H1 (cell line): ENCODE results near the gene KATNBL1. TPM values are rescaled to one million over a fixed set of nuclear protein-coding genes. Genes with fewer than 3 reads are reported as not detected.

ENCODE experiments used
- CTCF ChIA-PET: fragments of 300-600 bp; sonication (Branson Sonifier 250); formaldehyde crosslinking; loops from one replicate; lab custom pipeline; 2021; ENCODE audit not compliant: partially characterized antibody; lab: Charles Lee
- POLR2A ChIA-PET: fragments of 300-600 bp; sonication (Branson Sonifier 250); formaldehyde crosslinking; loops from one replicate; lab custom pipeline; 2021; ENCODE audit warnings: inconsistent platforms; ENCODE audit not compliant: partially characterized antibody; lab: Charles Lee
- DNase-seq, 2 experiments: peaks; one replicate each; pipeline versions ENCODE4 v3.0.0 to v3.0.0-alpha.2; 2010 to 2022; ENCODE audit warnings: low spot score in 2 of 2, low read depth in 1 of 2, mixed read lengths in 1 of 2
- FAIRE-seq: peaks from 2 replicates; lab custom pipeline; 2011; peaks lifted over from hg19 to GRCh38; lab: Jason Lieb, UNC
- H2AFZ ChIP-seq: 2 replicates; pipeline ENCODE4 v1.8.1; 2012; ENCODE audit warnings: low read length, inconsistent platforms
- H2AK5ac ChIP-seq: 2 replicates; pipeline ENCODE4 v1.6.1; 2013; ENCODE audit warnings: low read depth, low read length
- H2BK120ac ChIP-seq: replicated peaks from 2 replicates; pipeline ENCODE3; 2013; ENCODE audit warnings: low read depth, low read length, inconsistent platforms
- H2BK12ac ChIP-seq: 2 replicates; pipeline ENCODE4 v1.6.1; 2013; ENCODE audit warnings: low read depth, low read length
- H2BK15ac ChIP-seq: 2 replicates; pipeline ENCODE4 v1.6.1; 2013; ENCODE audit warnings: low read length
- H2BK20ac ChIP-seq: 2 replicates; pipeline ENCODE4 v1.6.1; 2013; ENCODE audit warnings: low read length
- H2BK5ac ChIP-seq: 2 replicates; pipeline ENCODE4 v1.6.1; 2013; ENCODE audit warnings: low read depth, low read length
- H3K14ac ChIP-seq: 2 replicates; pipeline ENCODE4 v1.6.1; 2013; ENCODE audit warnings: inconsistent platforms; ENCODE audit not compliant: insufficient read length
- H3K18ac ChIP-seq: 2 replicates; pipeline ENCODE4 v1.6.1; 2013; ENCODE audit warnings: low read length; ENCODE audit errors: extremely low read depth
- H3K23ac ChIP-seq: 2 replicates; pipeline ENCODE4 v1.6.1; 2013; ENCODE audit warnings: inconsistent platforms; ENCODE audit not compliant: insufficient read length
- H3K23me2 ChIP-seq: 2 replicates; pipeline ENCODE4 v1.6.1; 2013; ENCODE audit warnings: low read depth, low read length
- H3K27ac ChIP-seq: 2 replicates; pipeline ENCODE4 v1.6.1; 2011; ENCODE audit warnings: low read depth, low read length, inconsistent platforms
- H3K27me3 ChIP-seq, 4 experiments: replicated peaks in 1 of 4; 1 replicate in 1 of 4; 2 replicates in 3 of 4; pipeline versions ENCODE4 v1.6.1 to v1.8.1; 2011 to 2013; ENCODE audit warnings: low read length in 3 of 4, mild to moderate bottlenecking in 3 of 4, inconsistent platforms in 2 of 4, mixed read lengths in 2 of 4, moderate library complexity in 1 of 4; ENCODE audit not compliant: control insufficient read depth in 3 of 4, insufficient read depth in 3 of 4; ENCODE audit errors: extremely low read depth in 1 of 4
- H3K36me3 ChIP-seq, 4 experiments: 2 replicates each; pipeline versions ENCODE4 v1.6.1 to v1.8.1; 2011 to 2013; ENCODE audit warnings: mild to moderate bottlenecking in 4 of 4, low read length in 3 of 4, moderate library complexity in 2 of 4, control low read depth in 1 of 4, inconsistent platforms in 1 of 4; ENCODE audit not compliant: insufficient read depth in 4 of 4, control insufficient read depth in 2 of 4
- H3K4ac ChIP-seq: replicated peaks from 2 replicates; pipeline ENCODE3; 2013; ENCODE audit warnings: low read length, low read depth, mixed read lengths, inconsistent platforms; ENCODE audit not compliant: insufficient read length
- H3K4me1 ChIP-seq, 4 experiments: replicated peaks in 1 of 4; 1 replicate in 1 of 4; 2 replicates in 3 of 4; pipeline versions ENCODE4 v1.6.1 to v1.8.1; 2011 to 2013; ENCODE audit warnings: low read length in 3 of 4, inconsistent platforms in 2 of 4, mixed read lengths in 1 of 4; ENCODE audit not compliant: insufficient read depth in 4 of 4, control insufficient read depth in 3 of 4
- H3K4me2 ChIP-seq, 2 experiments: 2 replicates each; pipeline versions ENCODE4 v1.6.1 to v1.8.1; 2011 to 2013; ENCODE audit warnings: low read depth in 2 of 2, low read length in 2 of 2, control low read depth in 1 of 2, inconsistent platforms in 1 of 2, mild to moderate bottlenecking in 1 of 2; ENCODE audit not compliant: insufficient read depth in 1 of 2
- H3K4me3 ChIP-seq, 4 experiments: fragments of 200-600, 300-600 bp in 1 of 4; sonication (generic), shearing (Covaris generic), sonication (Bioruptor Twin) in 1 of 4; 2 replicates each; pipeline versions ENCODE4 v1.5.1 to v1.8.1; 2011 to 2016; ENCODE audit warnings: low read length in 4 of 4, low read depth in 3 of 4, control low read depth in 2 of 4, inconsistent platforms in 2 of 4, mild to moderate bottlenecking in 2 of 4, mixed read lengths in 1 of 4, moderate library complexity in 1 of 4; ENCODE audit not compliant: insufficient read depth in 2 of 4; ENCODE audit errors: extremely low read depth in 1 of 4
- H3K56ac ChIP-seq: replicated peaks from 2 replicates; pipeline ENCODE3; 2013; ENCODE audit warnings: low read depth, mild to moderate bottlenecking, mixed read lengths, low read length, inconsistent platforms; ENCODE audit not compliant: insufficient read length
- H3K79me1 ChIP-seq: 2 replicates; pipeline ENCODE4 v1.6.1; 2013; ENCODE audit warnings: low read depth, low read length, control low read depth
- H3K79me2 ChIP-seq, 2 experiments: 2 replicates each; pipeline versions ENCODE4 v1.6.1 to v1.8.1; 2012 to 2013; ENCODE audit warnings: low read length in 2 of 2, mild to moderate bottlenecking in 2 of 2, inconsistent platforms in 1 of 2; ENCODE audit not compliant: insufficient read depth in 2 of 2, control insufficient read depth in 1 of 2
- H3K9ac ChIP-seq, 4 experiments: replicated peaks in 1 of 4; 1 replicate in 1 of 4; 2 replicates in 3 of 4; pipeline versions ENCODE4 v1.6.1 to v1.8.1; 2011 to 2013; ENCODE audit warnings: low read depth in 3 of 4, low read length in 3 of 4, control low read depth in 2 of 4, mild to moderate bottlenecking in 2 of 4, moderate library complexity in 2 of 4, inconsistent platforms in 1 of 4; ENCODE audit errors: extremely low read depth in 1 of 4
- H3K9me3 ChIP-seq, 2 experiments: 2 replicates each; pipeline versions ENCODE4 v1.6.1 to v1.8.1; 2012 to 2013; ENCODE audit warnings: mild to moderate bottlenecking in 2 of 2, moderate library complexity in 2 of 2, control low read depth in 1 of 2, inconsistent platforms in 1 of 2, low read depth in 1 of 2, low read length in 1 of 2, mixed read lengths in 1 of 2; ENCODE audit not compliant: insufficient read depth in 2 of 2
- H4K20me1 ChIP-seq, 2 experiments: replicated peaks in 1 of 2; 2 replicates each; pipeline versions ENCODE3 to v1.8.1; 2011 to 2013; ENCODE audit warnings: inconsistent platforms in 2 of 2, low read length in 2 of 2, mild to moderate bottlenecking in 1 of 2; ENCODE audit not compliant: insufficient read depth in 2 of 2, control insufficient read depth in 1 of 2
- H4K5ac ChIP-seq: 2 replicates; pipeline ENCODE4 v1.6.1; 2013; ENCODE audit warnings: low read length, low read depth, mixed read lengths, inconsistent platforms; ENCODE audit not compliant: insufficient read length
- H4K8ac ChIP-seq: 2 replicates; pipeline ENCODE4 v1.8.0; 2013; ENCODE audit warnings: mild to moderate bottlenecking, moderate library complexity, low read length, inconsistent platforms; ENCODE audit not compliant: insufficient read depth; ENCODE audit errors: extremely low read depth
- H4K91ac ChIP-seq: replicated peaks from 2 replicates; pipeline ENCODE3; 2013; ENCODE audit warnings: low read length, mixed read lengths, inconsistent platforms; ENCODE audit not compliant: insufficient read length
- JUN ChIP-seq: IDR thresholded peaks from 2 replicates; pipeline ENCODE4 v1.6.1; 2011; ENCODE audit warnings: low read depth, mild to moderate bottlenecking, improper control_type of control experiment, low read length
- POU5F1 ChIP-seq: IDR thresholded peaks from 2 replicates; pipeline ENCODE4 v1.6.1; 2011; ENCODE audit warnings: low read depth, mild to moderate bottlenecking, low read length, moderate library complexity
- TBP ChIP-seq: IDR thresholded peaks from 2 replicates; pipeline ENCODE4 v1.6.1; 2011; ENCODE audit warnings: low read depth, low read length, improper control_type of control experiment
- TEAD4 ChIP-seq: IDR thresholded peaks from 2 replicates; pipeline ENCODE4 v1.6.1; 2012; ENCODE audit warnings: low read depth, low read length, inconsistent platforms, mixed read lengths
- ZNF274 ChIP-seq: IDR thresholded peaks from 2 replicates; pipeline ENCODE4 v1.7.0; 2012; ENCODE audit warnings: low read length, borderline replicate concordance; ENCODE audit errors: extremely low read depth
- polyA plus RNA-seq, 7 experiments: library from polyadenylated mRNA; depleted of rRNA in 3 of 7; stranded (reverse) in 5 of 7; unstranded in 2 of 7; fragments of >200 nt in 5 of 7; fragments of 200-250 nt in 2 of 7; gene quantifications; 1 replicate in 5 of 7; 2 replicates in 1 of 7; 4 replicates in 1 of 7; pipeline versions ENCODE4 v1.2.1 to v1.2.3, GENCODE V29; 2011 to 2013; ENCODE audit warnings: missing spikeins in 2 of 7, mixed read lengths in 2 of 7
- total RNA-seq: library from RNA; stranded (reverse); fragmentation: NEBNext Ultra II Directional; extraction: Animal tissue kit (Norgen Biotek cat#: 25700); gene quantifications from 2 replicates; pipeline ENCODE4 v1.2.1, GENCODE V29; 2021
- TF ChIP-seq, protein P1 (sequence below): IDR thresholded peaks from 2 replicates; pipeline ENCODE4 v1.6.1; 2011; ENCODE audit warnings: low read length, improper control_type of control experiment
- TF ChIP-seq, protein P2 (sequence below): IDR thresholded peaks from 2 replicates; pipeline ENCODE4 v1.6.1; 2012; ENCODE audit warnings: inconsistent platforms

KATNBL1 gene
- total and polyA plus RNA-seq, 2 of the 8 experiments (the other 6 are each of a cell fraction or from before 2014, with no cell fraction given) = 14.2 to 51.4 TPM

DNA sequence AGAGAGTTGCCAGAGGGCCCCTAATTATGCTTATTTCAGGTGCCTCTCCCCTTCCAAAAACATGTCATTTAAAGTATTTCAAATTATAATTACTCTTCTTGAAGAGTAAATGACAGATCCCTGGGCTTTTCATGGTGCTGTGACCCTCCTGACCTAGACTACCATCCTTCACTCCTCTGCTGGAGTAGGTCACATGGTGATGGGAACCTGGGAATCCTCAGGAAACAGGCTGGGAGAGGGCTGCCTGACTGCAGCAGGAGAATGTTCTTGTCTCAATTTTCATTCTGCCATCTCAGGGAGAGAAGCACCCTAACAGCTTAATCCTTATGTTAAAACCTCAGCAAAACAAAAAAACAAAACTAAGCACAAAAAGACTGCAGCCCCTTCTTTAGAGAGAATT is 83.4 kb downstream of the KATNBL1 start:
- Histone ChIP-seq H3K56ac (no peak overlapping the region), H2BK15ac (no peak overlapping the region), H3K9ac (no peak overlapping the region), H2AFZ (no peak overlapping the region), H4K91ac (no peak overlapping the region), H2AK5ac (no peak overlapping the region), H3K79me1 (no peaks in the 10 kb centered on the region), H3K36me3 (no peaks in the 10 kb centered on the region), H2BK12ac (no peak overlapping the region), H4K8ac (no peak overlapping the region), H3K4me2 (no peak overlapping the region), H3K4me1 (no peaks in the 10 kb centered on the region), H3K18ac (no peak overlapping the region), H4K20me1 (no peaks in the 10 kb centered on the region), H3K4me3 (no peak overlapping the region), H2BK120ac (no peak overlapping the region), H3K27me3 (no peaks in the 10 kb centered on the region), H3K27ac (no peak overlapping the region), H3K9me3 (no peaks in the 10 kb centered on the region), H2BK20ac (no peak overlapping the region), H3K23me2 (no peaks in the 10 kb centered on the region), H3K79me2 (no peaks in the 10 kb centered on the region), H2BK5ac (no peak overlapping the region), H4K5ac (no peak overlapping the region), H3K4ac (no peak overlapping the region), H3K23ac (no peak overlapping the region), H3K14ac (no peak overlapping the region)
- no peak for FAIRE-seq
- no peak for TF ChIP-seq ZNF274
- TF ChIP-seq, protein P1, sequence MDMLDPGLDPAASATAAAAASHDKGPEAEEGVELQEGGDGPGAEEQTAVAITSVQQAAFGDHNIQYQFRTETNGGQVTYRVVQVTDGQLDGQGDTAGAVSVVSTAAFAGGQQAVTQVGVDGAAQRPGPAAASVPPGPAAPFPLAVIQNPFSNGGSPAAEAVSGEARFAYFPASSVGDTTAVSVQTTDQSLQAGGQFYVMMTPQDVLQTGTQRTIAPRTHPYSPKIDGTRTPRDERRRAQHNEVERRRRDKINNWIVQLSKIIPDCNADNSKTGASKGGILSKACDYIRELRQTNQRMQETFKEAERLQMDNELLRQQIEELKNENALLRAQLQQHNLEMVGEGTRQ = peak; percentile 52; the same call in 1 of the 2 replicates
- TF ChIP-seq, protein P2, sequence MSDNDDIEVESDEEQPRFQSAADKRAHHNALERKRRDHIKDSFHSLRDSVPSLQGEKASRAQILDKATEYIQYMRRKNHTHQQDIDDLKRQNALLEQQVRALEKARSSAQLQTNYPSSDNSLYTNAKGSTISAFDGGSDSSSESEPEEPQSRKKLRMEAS = no peak
- TF ChIP-seq JUN = no peak
- TF ChIP-seq TBP = no peak
- no peak for TF ChIP-seq POU5F1
- no peak for TF ChIP-seq TEAD4
- CTCF ChIA-PET = interaction anchor here (1.1 to 4.3 kb wide), 3 partner anchors 16 to 68 kb away, joined by 3 to 33 read pairs (median 3); no protein-coding TSS in a partner anchor
- DNase-seq = no peak
- POLR2A ChIA-PET = interaction anchor here (1.0 to 1.1 kb wide), 2 partner anchors 10 to 86 kb away, joined by 3 read pairs; no protein-coding TSS in a partner anchor
